SK-N-MC (cell line): ENCODE data around the gene CTAGE6.
"Not testable (repeated sequence)": the region's sequence is repeated elsewhere in the genome, so short reads cannot be mapped to it uniquely, and the experiment has no call there.

Experiments used
- DNase-seq: peaks from one replicate; pipeline ENCODE4 v3.0.0-alpha.2; 2011; ENCODE audit warnings: low read depth, low spot score
- H3K27ac ChIP-seq: fragments of 200-600 bp; sonication (generic); 2 replicates; pipeline ENCODE4 v1.5.1; 2016; ENCODE audit warnings: mixed run types
- H3K36me3 ChIP-seq: fragments of 200-600 bp; sonication (generic); 2 replicates; pipeline ENCODE4 v1.6.1; 2017; ENCODE audit warnings: antibody characterized with exemption, low read length, mixed read lengths; ENCODE audit not compliant: insufficient read depth
- H3K4me3 ChIP-seq: fragments of 200-600 bp; sonication (generic); 2 replicates; pipeline ENCODE4 v1.5.1; 2016
- H3K9ac ChIP-seq: fragments of 200-600 bp; sonication (generic); 2 replicates; pipeline ENCODE4 v1.8.0; 2017; ENCODE audit warnings: mixed run types, mixed read lengths; ENCODE audit not compliant: insufficient read length
- H3K9me3 ChIP-seq: fragments of 200-600 bp; sonication (generic); 2 replicates; pipeline ENCODE4 v1.6.1; 2017; ENCODE audit warnings: low read depth, mild to moderate bottlenecking, antibody characterized with exemption, low read length, moderate library complexity, mixed read lengths
- EZH2 ChIP-seq: fragments of 200-600 bp; sonication (generic); IDR thresholded peaks from one replicate; pipeline ENCODE4 v1.6.1; 2017; ENCODE audit warnings: antibody characterized with exemption
- FOXP2 ChIP-seq: optimal IDR thresholded peaks from 2 replicates; pipeline ENCODE3; 2011; ENCODE audit warnings: mild to moderate bottlenecking, moderate library complexity; ENCODE audit not compliant: insufficient read depth; ENCODE audit errors: extremely low read length, control extremely low read depth
- POLR2AphosphoS5 ChIP-seq: IDR thresholded peaks from 2 replicates; pipeline ENCODE4 v1.6.1; 2012; ENCODE audit warnings: mild to moderate bottlenecking, low read depth, low read length, borderline replicate concordance

The CTAGE6 gene

GRCh38 chr7:143737037-143737819 lies 20.3 kb downstream of the CTAGE6 start:
- not testable (repeated sequence) for H3K36me3 ChIP-seq, H3K4me3 ChIP-seq, H3K27ac ChIP-seq, DNase-seq, H3K9me3 ChIP-seq, H3K9ac ChIP-seq

- no peaks in the 10 kb centered on the region for H3K9me3 ChIP-seq
- no peak overlapping the region for H3K27ac ChIP-seq
- H3K9ac ChIP-seq = no peak overlapping the region
- H3K4me3 ChIP-seq = no peak overlapping the region
- DNase-seq = no peak
- TF ChIP-seq FOXP2 = no peak
- TF ChIP-seq EZH2 = no peak
- no peaks in the 10 kb centered on the region for H3K36me3 ChIP-seq
Measured at GRCh38 chr7:143735962-143736361, 21.5 kb downstream of the CTAGE6 start.

- TF ChIP-seq POLR2AphosphoS5 (no peak), FOXP2 (no peak), EZH2 (no peak)
- DNase-seq = no peak
- no peaks in the 10 kb centered on the region for H3K9me3 ChIP-seq
- H3K27ac ChIP-seq = no peak overlapping the region
- no peak overlapping the region for H3K9ac ChIP-seq
- no peaks in the 10 kb centered on the region for H3K36me3 ChIP-seq
- H3K4me3 ChIP-seq = no peak overlapping the region
Measured at GRCh38 chr7:143733876-143734275, 23.6 kb downstream of the CTAGE6 start.

- H3K4me3 ChIP-seq = no peak overlapping the region
Measured at GRCh38 chr7:143728333-143728862, 29.1 kb downstream of the CTAGE6 start.

GRCh38 chr7:143727561-143727960 lies 29.9 kb downstream of the CTAGE6 start:
- not testable (repeated sequence) for DNase-seq, H3K9ac ChIP-seq, H3K4me3 ChIP-seq, H3K36me3 ChIP-seq, H3K27ac ChIP-seq, H3K9me3 ChIP-seq

More at GRCh38 chr7:143728333-143728862, 29.1 kb downstream of the CTAGE6 start:
- Histone ChIP-seq H3K9ac (no peak overlapping the region), H3K9me3 (no peaks in the 10 kb centered on the region), H3K36me3 (no peaks in the 10 kb centered on the region), H3K27ac (no peak overlapping the region)
- no peak for TF ChIP-seq FOXP2
- TF ChIP-seq POLR2AphosphoS5 = no peak
- TF ChIP-seq EZH2 = no peak
- no peak for DNase-seq

GRCh38 chr7:143726143-143726542 lies 31.4 kb downstream of the CTAGE6 start:
- not testable (repeated sequence) for H3K36me3 ChIP-seq, H3K4me3 ChIP-seq, H3K9ac ChIP-seq, H3K9me3 ChIP-seq, H3K27ac ChIP-seq, DNase-seq

GRCh38 chr7:143720335-143720734 lies 37.2 kb downstream of the CTAGE6 start:
- H3K9ac ChIP-seq, H3K27ac ChIP-seq, DNase-seq, H3K36me3 ChIP-seq, H3K4me3 ChIP-seq, H3K9me3 ChIP-seq: not testable (repeated sequence)

- not testable (repeated sequence) for H3K9me3 ChIP-seq, H3K4me3 ChIP-seq, H3K36me3 ChIP-seq, H3K27ac ChIP-seq, H3K9ac ChIP-seq, DNase-seq
Measured at GRCh38 chr7:143715543-143716193, 41.8 kb downstream of the CTAGE6 start.

- not testable (repeated sequence) for DNase-seq, H3K9ac ChIP-seq, H3K4me3 ChIP-seq, H3K9me3 ChIP-seq, H3K27ac ChIP-seq, H3K36me3 ChIP-seq
Measured at GRCh38 chr7:143714581-143715454, 42.7 kb downstream of the CTAGE6 start.

GRCh38 chr7:143712381-143712780 lies 45.1 kb downstream of the CTAGE6 start:
- H3K9ac ChIP-seq, H3K27ac ChIP-seq, H3K9me3 ChIP-seq, H3K4me3 ChIP-seq, DNase-seq, H3K36me3 ChIP-seq: not testable (repeated sequence)

- not testable (repeated sequence) for H3K27ac ChIP-seq, DNase-seq, H3K36me3 ChIP-seq, H3K9me3 ChIP-seq, H3K4me3 ChIP-seq, H3K9ac ChIP-seq
Measured at GRCh38 chr7:143711727-143712324, 45.7 kb downstream of the CTAGE6 start.

GRCh38 chr7:143709895-143710294 lies 47.6 kb downstream of the CTAGE6 start:
- not testable (repeated sequence) for H3K27ac ChIP-seq, H3K36me3 ChIP-seq

More at GRCh38 chr7:143709895-143710294, 47.6 kb downstream of the CTAGE6 start:
- H3K9me3 ChIP-seq, H3K9ac ChIP-seq, H3K4me3 ChIP-seq, DNase-seq: not testable (repeated sequence)
